Right lobe of liver (tissue), 4 donors: ENCODE measurements around the gene BICD2.
"Not testable (repeated sequence)": the region's sequence is repeated elsewhere in the genome, so short reads cannot be mapped to it uniquely, and the experiment has no call there.

Experiments used
- POLR2A ChIP-seq: fragments of 450-650 bp; IDR thresholded peaks from one replicate; pipeline ENCODE4 v1.6.1; 2017; ENCODE audit warnings: antibody characterized with exemption, mild to moderate bottlenecking
- TF ChIP-seq, protein P1 (sequence below), 4 donors: fragments of 200-600 bp in 3 of 4; fragments of 450-650 bp in 1 of 4; IDR thresholded peaks; one replicate each; pipeline versions ENCODE4 v1.5.1 to v1.8.0; 2016 to 2022; ENCODE audit warnings: antibody characterized with exemption in 4 of 4, mild to moderate bottlenecking in 2 of 4
- donor health status: DM: no; HTN: no; CAD: no.
- donor health status: DM: no; HTN: no; CAD: no.
- donor health status: DM: no; HTN: yes; CAD: no.

DNA sequence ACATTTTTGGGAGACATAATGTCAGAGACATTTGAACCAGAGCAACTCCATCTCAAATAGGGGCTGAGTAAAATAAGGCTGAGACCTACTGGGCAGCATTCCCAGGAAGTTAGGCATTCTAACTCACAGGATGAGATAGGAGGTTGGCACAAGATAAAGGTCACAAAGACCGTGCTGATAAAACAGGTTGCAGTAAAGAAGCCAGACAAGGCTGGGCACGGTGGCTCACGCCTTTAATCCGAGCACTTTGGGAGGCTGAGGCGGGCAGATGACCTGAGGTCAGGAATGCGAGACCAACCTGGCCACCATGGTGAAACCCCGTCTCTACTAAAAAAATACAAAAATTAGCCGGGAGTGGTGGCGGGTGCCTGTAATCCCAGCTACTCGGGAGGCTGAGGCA, 4.2 kb upstream of the BICD2 start:
- TF ChIP-seq, protein P1, sequence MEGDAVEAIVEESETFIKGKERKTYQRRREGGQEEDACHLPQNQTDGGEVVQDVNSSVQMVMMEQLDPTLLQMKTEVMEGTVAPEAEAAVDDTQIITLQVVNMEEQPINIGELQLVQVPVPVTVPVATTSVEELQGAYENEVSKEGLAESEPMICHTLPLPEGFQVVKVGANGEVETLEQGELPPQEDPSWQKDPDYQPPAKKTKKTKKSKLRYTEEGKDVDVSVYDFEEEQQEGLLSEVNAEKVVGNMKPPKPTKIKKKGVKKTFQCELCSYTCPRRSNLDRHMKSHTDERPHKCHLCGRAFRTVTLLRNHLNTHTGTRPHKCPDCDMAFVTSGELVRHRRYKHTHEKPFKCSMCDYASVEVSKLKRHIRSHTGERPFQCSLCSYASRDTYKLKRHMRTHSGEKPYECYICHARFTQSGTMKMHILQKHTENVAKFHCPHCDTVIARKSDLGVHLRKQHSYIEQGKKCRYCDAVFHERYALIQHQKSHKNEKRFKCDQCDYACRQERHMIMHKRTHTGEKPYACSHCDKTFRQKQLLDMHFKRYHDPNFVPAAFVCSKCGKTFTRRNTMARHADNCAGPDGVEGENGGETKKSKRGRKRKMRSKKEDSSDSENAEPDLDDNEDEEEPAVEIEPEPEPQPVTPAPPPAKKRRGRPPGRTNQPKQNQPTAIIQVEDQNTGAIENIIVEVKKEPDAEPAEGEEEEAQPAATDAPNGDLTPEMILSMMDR (IDR thresholded peaks at IDR 0.05), result not testable (repeated sequence)
- not testable (repeated sequence) for TF ChIP-seq POLR2A
